OCI-LY7 (cell line): ENCODE data around the gene LRRFIP2.

ENCODE experiments used
- EZH2phosphoT487 ChIP-seq: fragments of 200-600 bp; sonication (generic); IDR thresholded peaks from 2 replicates; pipeline ENCODE4 v1.6.1; 2018; ENCODE audit warnings: low read depth, borderline replicate concordance, mild to moderate bottlenecking, mixed run types, antibody characterized with exemption, low read length, moderate library complexity, mixed read lengths
- TF ChIP-seq, protein P1 (sequence below): fragments of 200-600 bp; sonication (generic); conservative IDR thresholded peaks from 2 replicates; pipeline ENCODE4 v1.5.1; 2014; ENCODE audit warnings: mild to moderate bottlenecking, antibody characterized with exemption, low read length, moderate library complexity, mixed read lengths

DNA sequence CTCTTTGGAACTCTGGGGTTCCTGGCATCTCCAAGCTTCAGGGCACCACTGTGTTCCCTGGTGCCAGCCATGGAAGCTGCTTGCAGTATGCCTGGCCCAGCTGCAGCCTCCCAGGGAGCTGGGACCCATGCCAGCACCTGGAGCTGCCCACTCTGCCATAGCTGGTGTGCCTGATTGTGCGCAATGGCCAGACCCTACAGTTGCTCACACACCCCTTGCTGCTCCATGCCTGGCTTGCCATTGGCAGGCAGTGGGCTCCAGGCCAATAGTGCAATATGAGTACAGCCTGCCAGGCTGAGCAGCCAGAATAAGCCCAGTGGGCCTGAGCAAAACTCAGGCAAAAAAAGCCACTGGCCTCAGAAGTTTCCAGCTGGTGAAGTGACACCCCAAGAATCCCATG is 43.8 kb upstream of the LRRFIP2 start:
- TF ChIP-seq, protein P1, sequence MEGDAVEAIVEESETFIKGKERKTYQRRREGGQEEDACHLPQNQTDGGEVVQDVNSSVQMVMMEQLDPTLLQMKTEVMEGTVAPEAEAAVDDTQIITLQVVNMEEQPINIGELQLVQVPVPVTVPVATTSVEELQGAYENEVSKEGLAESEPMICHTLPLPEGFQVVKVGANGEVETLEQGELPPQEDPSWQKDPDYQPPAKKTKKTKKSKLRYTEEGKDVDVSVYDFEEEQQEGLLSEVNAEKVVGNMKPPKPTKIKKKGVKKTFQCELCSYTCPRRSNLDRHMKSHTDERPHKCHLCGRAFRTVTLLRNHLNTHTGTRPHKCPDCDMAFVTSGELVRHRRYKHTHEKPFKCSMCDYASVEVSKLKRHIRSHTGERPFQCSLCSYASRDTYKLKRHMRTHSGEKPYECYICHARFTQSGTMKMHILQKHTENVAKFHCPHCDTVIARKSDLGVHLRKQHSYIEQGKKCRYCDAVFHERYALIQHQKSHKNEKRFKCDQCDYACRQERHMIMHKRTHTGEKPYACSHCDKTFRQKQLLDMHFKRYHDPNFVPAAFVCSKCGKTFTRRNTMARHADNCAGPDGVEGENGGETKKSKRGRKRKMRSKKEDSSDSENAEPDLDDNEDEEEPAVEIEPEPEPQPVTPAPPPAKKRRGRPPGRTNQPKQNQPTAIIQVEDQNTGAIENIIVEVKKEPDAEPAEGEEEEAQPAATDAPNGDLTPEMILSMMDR, result no peak
- no peak for TF ChIP-seq EZH2phosphoT487
